ENCODE measurements around the gene VGLL4.
"Not testable (repeated sequence)": the region's sequence is repeated elsewhere in the genome, so short reads cannot be mapped to it uniquely, and the experiment has no call there.

DNA sequence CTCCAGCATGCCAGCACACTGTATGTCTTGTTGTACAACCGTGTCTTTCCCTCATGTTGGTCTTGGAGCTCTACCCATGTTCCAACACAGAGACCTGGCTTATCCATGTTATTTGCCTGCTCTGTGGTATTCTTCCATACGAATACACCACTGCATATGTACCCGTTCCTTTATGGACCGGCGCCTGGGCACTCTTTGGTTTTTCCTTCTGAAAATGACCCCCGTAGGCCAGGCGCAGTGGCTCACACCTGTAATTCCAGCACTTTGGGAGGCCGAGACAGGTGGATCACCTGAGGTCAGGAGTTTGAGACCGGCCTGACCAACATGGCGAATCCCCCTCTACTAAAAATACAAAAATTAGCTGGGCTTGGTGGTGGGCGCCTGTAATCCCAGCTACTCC lies 71.1 kb downstream of the VGLL4 start:
- TF ChIP-seq, protein P1, sequence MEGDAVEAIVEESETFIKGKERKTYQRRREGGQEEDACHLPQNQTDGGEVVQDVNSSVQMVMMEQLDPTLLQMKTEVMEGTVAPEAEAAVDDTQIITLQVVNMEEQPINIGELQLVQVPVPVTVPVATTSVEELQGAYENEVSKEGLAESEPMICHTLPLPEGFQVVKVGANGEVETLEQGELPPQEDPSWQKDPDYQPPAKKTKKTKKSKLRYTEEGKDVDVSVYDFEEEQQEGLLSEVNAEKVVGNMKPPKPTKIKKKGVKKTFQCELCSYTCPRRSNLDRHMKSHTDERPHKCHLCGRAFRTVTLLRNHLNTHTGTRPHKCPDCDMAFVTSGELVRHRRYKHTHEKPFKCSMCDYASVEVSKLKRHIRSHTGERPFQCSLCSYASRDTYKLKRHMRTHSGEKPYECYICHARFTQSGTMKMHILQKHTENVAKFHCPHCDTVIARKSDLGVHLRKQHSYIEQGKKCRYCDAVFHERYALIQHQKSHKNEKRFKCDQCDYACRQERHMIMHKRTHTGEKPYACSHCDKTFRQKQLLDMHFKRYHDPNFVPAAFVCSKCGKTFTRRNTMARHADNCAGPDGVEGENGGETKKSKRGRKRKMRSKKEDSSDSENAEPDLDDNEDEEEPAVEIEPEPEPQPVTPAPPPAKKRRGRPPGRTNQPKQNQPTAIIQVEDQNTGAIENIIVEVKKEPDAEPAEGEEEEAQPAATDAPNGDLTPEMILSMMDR (conservative IDR thresholded peaks at IDR 0.05 in 1 of 2, IDR thresholded peaks at IDR 0.05 in 1 of 2; ENCODE audit: extremely low read depth in 1 of 2, insufficient read depth in 1 of 2, low read depth in 1 of 2, low read length in 2 of 2), result not testable (repeated sequence)
- not testable (repeated sequence) for TF ChIP-seq EZH2 (IDR thresholded peaks at IDR 0.05; ENCODE audit: borderline replicate concordance, low read length)

Measured in mammary epithelial cell (primary cell).